Fibroblast of villous mesenchyme (primary cell): Measurements from ENCODE around the gene ZFP91. TPM values are rescaled to one million over a fixed set of nuclear protein-coding genes. Genes with fewer than 3 reads are reported as not detected.

Experiments
- DNase-seq: peaks from one replicate; pipeline ENCODE4 v3.0.0-alpha.2; 2010; ENCODE audit warnings: low read depth
- H3K4me3 ChIP-seq: 2 replicates; pipeline ENCODE4 v1.5.1; 2011; ENCODE audit warnings: low read depth, mild to moderate bottlenecking, low read length
- total RNA-seq: library from RNA; depleted of rRNA; stranded (reverse); fragments of >200 nt; gene quantifications from 2 replicates; pipeline ENCODE4 v1.2.3, GENCODE V29; 2012
- TF ChIP-seq, protein P1 (sequence below): IDR thresholded peaks from 2 replicates; pipeline ENCODE4 v1.5.1; 2012; ENCODE audit warnings: low read depth, mild to moderate bottlenecking, low read length; ENCODE audit not compliant: insufficient read depth

ZFP91 gene
- total RNA-seq, 1 donor, result 68.7 TPM

DNA sequence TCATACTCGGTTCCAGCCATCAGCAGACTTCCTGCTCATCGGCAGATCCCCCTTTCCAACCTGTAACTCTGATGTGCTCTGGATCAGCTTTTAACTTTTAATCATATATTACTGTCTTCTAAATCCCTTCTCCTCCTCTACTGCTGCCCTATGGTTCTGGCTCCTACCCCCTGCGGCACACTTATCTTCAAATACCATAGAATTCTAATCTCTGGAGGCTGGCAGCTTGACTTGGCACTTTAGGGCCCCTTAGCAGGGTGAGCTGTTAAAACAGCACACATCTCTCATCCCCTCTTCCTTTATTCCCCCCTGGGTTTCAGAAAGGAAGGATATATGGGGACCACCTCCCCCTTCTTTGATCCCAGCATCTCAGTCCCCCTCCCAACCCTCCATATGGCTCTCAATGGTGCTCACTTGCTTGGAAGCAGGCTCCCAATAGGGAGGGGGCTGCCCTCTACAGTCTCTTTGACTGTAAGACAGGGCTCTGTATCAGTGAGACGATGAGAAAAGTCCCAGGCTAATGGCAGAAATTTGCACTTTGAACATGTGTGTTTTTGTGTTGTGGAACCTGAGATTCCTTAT is 39.2 kb downstream of the ZFP91 start:
- TF ChIP-seq, protein P1, sequence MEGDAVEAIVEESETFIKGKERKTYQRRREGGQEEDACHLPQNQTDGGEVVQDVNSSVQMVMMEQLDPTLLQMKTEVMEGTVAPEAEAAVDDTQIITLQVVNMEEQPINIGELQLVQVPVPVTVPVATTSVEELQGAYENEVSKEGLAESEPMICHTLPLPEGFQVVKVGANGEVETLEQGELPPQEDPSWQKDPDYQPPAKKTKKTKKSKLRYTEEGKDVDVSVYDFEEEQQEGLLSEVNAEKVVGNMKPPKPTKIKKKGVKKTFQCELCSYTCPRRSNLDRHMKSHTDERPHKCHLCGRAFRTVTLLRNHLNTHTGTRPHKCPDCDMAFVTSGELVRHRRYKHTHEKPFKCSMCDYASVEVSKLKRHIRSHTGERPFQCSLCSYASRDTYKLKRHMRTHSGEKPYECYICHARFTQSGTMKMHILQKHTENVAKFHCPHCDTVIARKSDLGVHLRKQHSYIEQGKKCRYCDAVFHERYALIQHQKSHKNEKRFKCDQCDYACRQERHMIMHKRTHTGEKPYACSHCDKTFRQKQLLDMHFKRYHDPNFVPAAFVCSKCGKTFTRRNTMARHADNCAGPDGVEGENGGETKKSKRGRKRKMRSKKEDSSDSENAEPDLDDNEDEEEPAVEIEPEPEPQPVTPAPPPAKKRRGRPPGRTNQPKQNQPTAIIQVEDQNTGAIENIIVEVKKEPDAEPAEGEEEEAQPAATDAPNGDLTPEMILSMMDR, result peak; percentile 27
- H3K4me3 ChIP-seq, result no peak overlapping the region
- DNase-seq, result no peak

DNA sequence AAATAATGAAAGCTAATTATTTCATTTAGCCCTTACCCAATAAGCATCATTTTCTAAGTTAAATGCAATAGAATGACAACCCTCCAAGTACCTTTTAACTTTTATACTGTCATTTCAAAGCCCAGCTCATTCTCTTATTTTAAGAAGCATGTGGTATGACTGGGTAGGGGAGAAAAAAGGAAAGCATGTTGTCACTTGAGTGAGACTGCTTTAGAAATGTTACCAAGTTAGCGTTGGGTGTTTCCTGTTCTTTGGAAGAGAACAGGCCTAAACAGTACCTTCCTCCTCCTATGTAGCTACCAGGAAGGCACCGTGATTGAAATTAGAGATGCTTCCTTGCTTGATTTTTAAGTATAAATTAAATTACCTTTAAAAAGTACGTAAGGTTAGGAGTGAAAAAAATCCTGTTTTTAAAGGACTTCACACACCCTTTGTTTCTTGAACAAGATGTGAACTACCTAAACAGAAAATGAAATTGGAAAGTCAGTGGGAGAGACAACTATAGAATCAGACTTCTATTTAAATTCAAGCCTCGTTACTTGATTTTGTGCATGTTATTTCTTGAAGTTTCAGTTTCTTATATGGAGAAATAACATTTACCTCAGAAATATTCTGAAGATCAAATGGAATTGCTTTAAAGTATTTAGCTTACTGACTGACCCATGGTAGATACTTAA is 42.9 kb downstream of the ZFP91 start:
- H3K4me3 ChIP-seq, result no peak overlapping the region
- TF ChIP-seq, protein P1, result no peak
- no peak for DNase-seq

DNA sequence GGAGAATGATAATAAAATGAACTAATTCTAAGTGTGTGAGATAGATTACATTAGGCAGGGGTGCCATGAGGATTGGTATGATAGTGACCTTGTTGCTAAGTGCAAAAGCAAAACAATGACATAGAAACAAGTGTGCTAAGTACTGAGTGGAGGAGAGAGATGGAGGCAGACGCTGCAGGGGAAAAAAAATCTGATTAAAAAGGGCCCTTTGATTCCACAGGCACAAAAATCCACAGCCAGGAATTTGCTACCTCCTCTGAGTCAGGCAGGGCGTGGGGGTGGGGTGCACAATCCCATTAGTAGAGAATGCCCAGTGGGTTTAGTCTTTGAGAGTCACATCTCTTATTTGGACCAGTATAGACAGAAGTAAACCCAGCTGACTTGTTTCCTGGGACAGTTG is 43.5 kb downstream of the ZFP91 start, which contains the start of gene CNTF:
TSS of gene CNTF (plus strand) at position 322 of the 400 bp plus-strand sequence. CDS start 88 bp downstream, outside the sequence.
- TF ChIP-seq, protein P1, result no peak
- H3K4me3 ChIP-seq, result no peak within 1 kb of the TSS
- no peak for DNase-seq

GRCh38 chr11:58625086-58625485 is 46.2 kb downstream of the ZFP91 start:
- H3K4me3 ChIP-seq, result no peak overlapping the region
- no peak for DNase-seq

GRCh38 chr11:58625826-58626460 is 47.1 kb downstream of the ZFP91 start:
- TF ChIP-seq, protein P1, result no peak
- peak; percentile 57 for DNase-seq
- H3K4me3 ChIP-seq, result no peak overlapping the region

More at GRCh38 chr11:58625086-58625485, 46.2 kb downstream of the ZFP91 start:
- TF ChIP-seq, protein P1, result no peak

DNA sequence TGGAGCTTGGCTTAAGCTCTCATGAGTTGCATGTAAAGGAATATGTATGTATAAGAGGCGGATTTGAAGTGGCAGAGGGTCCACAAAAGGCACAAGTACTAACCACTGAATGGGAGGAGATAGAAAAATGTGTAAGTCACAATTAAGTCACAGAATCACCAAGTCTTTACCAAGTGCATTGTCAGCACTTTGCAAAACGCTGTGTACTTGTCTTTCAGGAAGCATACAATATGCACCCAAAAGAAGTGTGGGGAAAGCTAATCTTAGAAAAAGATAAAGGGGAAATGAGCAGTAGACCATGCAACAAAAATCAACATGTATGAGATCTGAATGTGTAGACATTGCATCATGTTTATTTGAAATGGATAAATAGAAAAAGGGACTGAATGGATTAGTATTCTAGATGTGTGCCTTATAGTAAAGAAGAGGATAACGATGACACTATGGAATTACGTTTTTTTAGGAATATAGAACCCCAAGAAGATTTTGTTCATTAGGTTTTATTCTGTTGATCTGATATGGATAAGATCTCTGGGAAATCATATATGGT is 48.1 kb downstream of the ZFP91 start:
- H3K4me3 ChIP-seq, result no peak overlapping the region
- DNase-seq, result no peak
- TF ChIP-seq, protein P1, result no peak
